IPS DF 4.7 (cell line): Measurements from ENCODE around the gene SNTB2.

ENCODE experiments used
- DNase-seq: peaks from one replicate; pipeline ENCODE4 v3.0.0-alpha.2; 2013; ENCODE audit warnings: low spot score; ENCODE audit errors: extremely low read depth

SNTB2 gene

DNA sequence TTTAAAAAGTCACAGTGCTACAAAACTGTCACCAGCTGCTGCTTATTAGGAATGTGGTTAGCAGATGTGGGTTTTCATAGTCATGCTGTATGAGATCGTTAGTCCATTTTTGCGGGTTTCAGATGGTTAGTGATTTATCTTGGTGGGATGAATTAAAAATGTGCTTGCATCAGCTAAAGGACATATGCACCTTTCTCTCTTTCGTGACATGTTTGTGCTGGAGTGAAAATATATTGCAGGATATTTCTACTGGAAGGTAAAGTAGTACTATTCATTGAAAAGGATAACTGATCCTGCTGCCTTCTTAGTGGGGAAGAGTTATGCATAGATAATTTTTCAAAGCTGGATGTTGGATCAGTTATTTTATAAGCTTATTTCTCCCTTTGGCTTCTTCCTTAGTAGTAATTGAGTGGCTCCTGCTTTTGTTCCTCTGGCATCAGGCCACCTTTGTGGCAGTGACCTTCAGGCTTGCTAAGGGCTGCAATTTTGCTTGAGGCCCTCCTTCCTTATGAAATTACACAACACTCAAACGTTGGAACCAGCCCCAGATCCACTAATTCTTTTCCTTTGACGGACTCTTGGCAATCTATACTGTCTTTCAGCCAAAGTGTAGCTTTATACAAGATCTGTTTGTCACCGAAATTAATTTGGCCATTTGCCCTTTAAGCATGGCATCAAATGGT is 7.5 kb upstream of the SNTB2 start:
- DNase-seq: no peak

DNA sequence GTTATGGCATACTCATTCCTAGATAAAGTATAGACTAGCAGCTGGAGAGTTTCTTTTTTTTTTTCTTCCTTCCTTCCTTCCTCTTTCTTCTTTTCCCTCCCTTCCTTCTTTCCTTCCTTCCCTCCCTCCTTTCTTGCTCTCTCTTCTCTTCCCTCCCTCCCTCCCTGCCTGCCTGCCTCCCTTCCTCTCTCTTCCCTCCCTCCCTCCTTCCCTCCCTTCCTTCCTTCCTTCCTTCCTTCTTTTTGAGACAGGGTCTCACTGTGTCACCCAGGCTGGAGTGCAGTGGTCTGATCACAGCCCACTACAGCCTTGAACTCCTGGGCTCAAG is 7.0 kb upstream of the SNTB2 start:
- no peak for DNase-seq

DNA sequence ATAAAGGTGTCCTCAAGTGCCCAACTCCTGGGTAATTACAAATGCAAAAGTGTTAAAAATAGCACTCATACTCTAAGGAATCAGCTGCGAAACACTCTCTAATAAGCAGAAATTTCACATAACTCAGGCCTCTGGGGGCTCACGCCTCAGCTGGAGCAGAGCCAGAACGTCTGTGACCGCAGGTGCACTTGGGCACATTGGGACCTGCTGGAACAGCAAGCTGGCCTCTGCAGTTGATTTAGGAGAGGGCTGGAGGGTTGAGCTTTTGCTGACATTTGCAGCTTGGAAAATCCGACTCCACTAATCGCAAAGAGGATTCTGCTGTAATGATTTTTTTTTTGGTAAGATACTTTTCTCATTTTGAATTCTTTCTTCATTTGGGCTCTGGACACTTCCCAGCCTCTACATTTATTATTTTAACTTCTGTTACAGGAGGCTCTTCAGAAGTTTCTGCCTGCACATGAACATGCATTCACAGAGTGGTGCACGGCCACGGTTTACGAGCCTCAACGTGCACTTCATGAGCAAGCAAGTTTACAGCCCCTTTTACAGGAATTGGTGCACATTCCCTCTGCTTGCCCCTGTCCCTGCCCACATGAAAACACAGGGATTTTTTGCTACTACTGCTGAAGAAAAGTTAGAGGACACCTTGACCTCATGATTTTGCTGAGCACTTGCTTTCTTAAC is 4.1 kb upstream of the SNTB2 start:
- DNase-seq: no peak

DNA sequence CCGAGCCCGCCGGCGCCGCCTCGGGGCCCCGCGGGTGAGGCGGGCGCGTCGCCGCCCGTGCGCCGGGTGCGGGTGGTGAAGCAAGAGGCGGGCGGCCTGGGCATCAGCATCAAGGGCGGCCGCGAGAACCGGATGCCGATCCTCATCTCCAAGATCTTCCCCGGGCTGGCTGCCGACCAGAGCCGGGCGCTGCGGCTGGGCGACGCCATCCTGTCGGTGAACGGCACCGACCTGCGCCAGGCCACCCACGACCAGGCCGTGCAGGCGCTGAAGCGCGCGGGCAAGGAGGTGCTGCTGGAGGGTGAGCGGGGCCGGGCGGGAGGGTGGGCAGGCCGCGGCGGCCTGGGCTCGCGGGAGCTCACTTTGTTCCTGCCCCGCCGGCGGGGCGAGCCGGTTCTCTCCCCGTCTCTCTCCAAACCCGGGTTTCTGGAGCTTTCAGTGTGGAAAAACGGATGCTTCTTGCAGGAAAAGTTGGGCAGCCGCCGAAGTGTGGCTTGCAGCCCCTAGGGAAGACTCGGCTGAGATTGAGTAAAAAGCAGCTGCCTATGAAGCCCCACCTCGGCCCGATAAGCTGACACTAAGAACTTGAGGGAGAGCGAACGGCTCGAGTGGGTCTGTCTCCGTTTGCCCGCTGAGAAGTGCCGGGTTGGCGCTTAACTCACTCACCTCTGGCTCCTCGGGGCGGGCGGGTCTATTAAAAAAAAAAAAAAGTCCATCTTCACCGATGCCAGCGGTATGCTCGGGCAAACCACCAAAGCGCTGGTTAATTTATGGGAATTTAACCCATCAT is 677 bp downstream of the SNTB2 start:
- no peak for DNase-seq

DNA sequence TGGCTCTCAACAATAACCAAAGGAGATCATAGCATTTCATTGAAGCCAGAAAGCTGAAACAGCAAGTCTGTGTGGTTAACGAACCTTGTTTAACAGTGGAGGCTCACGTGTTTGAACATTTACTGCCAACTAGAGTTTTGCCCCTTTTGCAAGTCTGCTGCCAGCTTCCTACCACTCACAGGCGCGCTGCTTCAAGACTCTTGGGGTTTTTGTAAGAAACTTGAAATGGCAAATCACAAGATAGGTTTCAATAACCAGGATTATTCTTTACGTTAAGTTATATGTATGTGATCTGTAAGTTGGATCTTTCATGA is 1.2 kb downstream of the SNTB2 start:
- DNase-seq: no peak

DNA sequence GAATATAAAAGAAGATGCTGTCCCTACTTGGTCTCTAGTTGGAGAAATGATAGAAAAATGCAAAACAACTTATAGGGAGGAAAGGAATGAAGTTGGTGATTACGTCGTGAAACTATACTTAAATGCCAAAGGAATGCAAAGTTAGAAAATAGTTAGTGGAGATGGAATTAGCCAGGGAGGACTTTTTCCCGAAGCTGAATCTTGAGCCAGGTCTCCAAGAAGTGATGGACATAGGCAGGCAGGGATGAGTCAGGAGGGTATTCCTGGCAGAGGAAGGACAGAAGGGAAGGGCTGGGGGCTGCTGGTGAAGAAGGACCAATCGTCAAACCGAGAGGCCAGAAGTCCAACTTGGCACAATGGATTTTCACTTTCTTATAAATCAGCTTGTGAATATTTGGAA is 1.8 kb downstream of the SNTB2 start:
- DNase-seq: no peak

DNA sequence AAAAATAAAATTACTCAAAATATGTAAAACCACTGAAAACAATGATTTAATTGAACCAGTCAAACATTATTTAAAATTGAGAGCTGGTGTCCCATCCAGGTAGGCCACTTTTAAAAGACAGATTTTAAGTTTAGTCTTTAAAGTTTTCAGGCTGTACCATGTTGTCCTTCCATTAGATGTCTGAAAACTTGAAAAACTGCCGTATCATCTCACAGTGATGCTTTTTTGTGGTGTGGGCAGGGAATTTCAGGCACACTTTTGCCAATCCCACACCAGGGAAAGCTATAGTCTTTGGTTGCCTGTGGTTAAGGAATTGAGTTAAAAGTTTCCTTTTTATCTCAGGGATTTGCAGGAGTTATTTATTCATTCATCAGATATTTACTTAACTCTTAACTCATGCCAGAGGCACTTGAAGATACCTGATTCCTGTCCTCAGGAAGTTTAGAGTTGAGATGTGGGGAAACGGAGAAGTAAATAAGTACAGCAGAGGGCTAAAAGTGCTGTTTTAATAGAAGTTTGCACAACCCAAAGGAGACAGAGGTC is 3.2 kb downstream of the SNTB2 start:
- DNase-seq: no peak

DNA sequence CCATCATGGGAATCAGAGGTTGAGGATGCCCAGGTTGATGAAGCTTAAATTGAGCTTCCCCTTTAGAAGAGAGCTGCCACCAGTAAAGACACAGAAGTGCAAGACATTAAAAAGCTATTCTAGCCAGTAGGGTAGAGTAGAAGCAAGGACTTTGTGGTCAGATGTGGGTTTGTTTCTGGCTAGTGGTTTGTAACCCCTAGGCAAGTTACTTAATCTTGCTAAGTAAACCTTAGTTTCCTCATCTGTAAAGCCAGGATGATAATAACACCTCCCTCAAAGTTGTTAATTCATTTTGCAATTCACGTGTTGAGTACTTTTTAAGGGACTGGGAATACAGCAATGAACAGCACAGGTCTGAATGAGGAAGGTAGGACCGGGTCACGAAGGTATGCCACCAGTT is 3.6 kb downstream of the SNTB2 start:
- no peak for DNase-seq

DNA sequence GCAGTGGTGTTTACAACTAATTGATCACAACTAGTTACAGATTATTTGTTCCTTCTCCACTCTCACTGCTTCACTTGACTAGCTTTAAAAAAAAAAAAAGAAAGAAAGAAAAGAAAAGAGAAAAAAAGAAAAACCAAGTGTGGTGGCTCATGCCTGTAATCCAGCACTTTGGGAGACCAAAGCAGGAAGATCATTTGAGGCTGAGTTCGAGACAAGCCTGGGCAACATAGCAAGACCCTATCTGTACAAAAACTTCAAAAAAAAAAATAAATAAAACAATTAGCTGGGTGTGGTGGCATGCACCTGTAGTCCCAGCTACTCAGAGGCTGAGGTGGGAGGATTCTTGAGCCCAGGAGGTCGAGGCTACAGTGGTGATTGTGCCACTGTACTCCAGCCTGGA is 4.2 kb downstream of the SNTB2 start:
- DNase-seq: no peak

DNA sequence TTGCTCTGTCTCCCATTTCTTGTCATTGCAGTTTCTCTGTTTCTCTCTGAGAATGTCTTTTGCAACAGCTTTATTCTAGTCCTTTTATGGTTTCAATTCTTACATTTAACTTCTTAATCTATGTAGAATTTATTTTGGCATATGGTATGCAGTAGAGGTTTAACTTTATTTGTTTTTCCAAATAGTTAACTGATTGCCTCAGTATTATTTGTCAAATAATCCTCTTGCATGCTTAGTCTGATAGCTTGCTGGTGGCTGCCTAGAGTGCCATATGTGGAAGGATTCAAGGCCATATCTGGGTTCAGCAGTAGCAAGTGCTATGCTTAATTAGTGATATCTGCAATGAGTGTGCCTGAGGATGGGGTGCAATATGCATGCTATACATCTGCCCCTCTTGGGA is 6.9 kb downstream of the SNTB2 start:
- no peak for DNase-seq

DNA sequence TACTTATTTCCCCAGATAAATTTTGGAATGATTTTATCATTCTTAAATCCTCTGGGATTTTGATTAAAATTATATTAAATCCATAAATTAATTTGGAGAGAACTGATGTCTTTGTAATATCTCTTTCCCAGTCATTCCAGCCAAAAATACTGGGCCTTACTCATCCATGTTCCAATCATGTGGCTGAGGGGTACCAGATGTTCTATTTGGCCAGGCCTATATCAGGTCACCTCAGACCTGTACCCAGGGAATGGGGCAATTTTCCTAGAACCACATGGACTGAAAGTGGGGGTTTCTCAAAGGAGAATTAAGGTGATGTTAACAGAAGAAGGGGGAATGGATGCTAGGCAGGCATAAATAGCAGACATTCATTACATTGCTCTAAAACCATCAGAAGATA is 7.5 kb downstream of the SNTB2 start:
- no peak for DNase-seq

DNA sequence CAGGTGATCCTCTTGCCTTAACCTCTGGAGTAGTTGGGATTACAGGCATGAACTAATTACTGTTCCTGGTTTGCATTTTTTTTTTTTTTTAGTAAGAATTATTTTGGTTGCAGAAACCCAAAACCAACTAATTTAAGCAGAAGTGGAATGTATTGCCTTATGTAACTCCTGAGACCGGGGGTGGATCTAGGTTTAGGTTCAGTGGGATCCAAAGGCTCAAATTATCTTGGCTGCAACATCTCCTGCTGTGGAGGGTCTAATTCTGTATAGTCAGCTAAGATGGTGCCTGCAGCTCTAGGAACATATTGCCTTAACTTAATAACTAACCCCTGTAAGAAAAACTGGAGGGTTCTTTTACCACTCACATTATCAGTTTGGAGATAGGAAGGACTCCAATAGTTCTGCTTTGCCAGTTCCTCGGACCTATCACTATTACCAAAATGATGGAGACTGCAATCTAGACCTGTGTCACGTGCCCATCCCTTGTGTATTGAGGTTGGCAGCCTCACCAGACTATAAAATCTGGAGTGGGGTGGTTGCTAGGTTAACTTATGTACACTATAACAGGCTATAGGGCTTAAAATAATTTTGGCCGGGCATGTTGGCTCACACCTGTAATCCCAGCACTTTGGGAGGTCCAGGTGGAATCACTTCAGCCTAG is 8.5 kb downstream of the SNTB2 start:
- no peak for DNase-seq

DNA sequence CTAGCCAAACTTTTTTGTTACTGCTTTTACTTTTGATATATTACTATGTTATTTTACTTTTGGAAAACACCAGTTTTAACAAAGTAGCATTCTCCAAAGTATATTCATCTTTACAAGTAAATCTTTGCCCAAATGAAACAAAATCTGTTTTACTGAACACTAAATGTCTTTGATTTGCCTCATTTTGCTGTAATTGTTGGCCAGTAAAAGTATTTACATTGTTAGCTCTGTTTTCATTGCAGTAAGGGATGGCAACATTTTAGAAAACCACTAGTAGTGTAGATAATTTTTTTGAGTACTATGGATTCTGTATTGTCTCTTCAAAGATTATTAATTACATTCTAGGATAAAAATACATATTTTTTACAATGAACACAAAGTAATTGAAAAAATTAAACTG is 10.6 kb downstream of the SNTB2 start:
- no peak for DNase-seq

DNA sequence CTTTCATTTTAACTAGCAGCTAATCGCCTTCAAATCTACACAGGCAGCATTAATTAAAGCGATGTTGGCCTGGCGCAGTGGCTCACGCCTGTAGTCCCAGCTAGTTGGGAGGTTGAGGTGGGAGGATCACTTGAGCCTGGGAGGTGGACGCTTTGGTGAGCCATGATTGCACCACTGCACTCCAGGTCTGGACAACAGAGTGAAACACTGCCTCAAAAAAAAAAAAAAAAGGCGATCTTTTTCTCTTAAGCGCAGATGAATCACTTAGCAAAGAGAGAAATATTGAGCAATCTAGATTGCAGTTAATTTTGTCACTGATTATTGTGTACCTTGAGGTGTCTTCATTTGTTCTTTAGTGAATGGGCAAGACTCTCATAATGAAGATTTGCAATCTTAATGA is 12.4 kb downstream of the SNTB2 start:
- DNase-seq: no peak

DNA sequence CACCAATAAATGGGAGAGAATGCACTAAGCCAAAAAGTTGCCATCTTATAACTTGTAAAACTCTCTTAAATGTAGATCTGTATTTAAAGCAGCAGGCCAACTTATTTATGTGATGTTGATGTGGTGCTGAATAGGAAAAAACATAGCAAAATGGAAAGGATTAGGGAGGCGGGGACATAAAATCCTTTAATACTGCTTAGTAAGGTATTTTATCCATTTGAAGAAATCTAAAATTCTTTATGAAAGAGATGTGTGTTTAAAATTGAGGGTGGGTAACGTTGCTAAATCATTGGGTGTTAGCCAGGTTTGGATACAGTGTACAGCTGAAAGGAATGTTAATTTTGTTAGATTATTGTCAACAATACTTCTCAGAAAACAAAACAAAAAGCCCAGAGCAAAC is 14.3 kb downstream of the SNTB2 start:
- no peak for DNase-seq

DNA sequence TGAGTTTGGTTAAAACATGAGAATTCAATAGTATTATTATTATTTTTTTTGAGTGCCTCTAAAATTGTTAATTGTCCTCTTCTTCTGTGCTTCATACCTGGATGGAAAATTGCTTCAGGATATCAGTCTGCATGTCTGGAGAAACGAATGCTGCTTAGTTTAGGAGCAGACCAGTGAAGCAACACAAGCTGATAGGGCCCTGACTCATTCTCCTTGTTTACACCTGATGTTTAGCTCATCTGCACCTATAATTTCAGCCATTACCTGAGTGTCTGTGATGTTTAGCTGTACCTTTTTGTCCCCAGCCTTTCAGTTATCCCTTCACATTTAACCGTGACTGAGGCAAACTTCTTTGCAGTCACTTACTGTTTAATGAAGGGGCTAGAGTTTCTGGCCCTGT is 14.8 kb downstream of the SNTB2 start:
- no peak for DNase-seq

DNA sequence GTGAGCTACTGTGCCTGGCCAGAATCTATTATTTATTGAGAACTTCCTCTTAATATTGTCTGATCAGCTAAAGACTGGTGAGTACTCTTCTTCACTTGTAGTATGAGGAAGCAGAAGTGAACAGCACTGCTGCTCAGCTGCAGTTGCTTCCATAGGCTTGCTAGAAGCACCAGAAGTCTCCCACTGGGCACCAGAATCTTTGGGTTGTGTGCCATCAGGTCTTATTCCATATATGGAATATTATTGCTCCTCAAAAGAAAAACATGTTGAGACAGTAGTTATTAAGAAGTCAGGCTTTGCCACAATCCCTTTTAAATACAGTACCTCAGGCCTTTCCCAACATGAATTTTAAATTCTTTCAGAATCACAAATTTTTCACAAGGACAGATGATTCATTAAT is 17.2 kb downstream of the SNTB2 start:
- DNase-seq: no peak

DNA sequence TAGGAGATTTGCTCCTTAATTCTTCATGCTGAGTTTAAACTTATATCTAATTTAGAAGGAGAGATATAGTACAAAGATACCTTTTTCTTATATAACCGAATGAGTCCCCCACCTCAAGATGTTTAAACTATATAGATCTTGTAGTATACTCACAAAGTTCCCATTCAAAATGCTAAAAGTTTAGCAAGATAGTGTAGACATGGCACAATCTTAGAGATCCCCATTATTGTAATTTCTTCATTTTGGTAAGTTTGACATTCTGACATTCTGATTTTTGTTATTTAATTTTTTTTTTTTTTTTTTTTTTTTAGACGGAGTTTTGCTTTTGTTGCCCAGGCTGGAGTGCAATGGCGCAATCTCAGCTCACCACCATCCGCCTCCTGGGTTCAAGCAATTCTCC is 22.8 kb downstream of the SNTB2 start:
- no peak for DNase-seq

DNA sequence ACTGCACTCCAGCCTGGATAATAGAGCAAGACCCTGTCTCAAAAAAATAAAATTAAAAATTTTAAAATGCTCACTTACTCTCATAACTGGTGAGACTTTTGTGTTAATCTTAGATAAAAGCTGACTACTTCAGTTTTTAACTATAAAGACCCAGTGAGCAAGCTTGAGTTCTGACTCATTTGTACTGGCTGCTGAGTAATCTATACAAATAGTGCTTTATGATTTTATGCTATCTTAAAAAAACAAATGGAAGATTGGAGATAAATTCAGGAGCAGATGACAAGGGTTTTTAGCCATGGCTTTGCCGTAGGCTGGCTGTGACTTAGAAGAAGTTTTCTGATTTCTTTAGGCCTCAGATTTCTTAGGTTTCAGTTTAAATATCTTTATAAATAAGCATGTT is 30.5 kb downstream of the SNTB2 start:
- DNase-seq: no peak

DNA sequence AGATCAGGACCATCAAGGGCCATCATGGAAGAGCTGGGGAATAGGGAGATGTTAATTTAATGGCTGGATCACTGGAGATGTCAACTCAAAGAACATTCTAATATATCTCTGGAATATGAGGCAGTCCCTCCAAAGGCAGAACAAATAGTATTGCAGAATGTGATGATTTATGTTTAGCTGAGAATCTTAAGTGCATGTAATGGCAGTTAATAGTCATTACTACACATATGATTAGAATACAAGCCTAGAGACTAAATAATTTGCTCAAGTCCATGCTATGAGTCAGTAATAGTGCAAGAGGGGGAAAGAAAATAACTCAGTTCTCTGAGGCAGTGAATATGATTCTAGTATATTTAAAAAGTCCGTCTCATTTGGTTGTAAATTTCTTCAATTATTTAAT is 32.3 kb downstream of the SNTB2 start:
- DNase-seq: no peak

DNA sequence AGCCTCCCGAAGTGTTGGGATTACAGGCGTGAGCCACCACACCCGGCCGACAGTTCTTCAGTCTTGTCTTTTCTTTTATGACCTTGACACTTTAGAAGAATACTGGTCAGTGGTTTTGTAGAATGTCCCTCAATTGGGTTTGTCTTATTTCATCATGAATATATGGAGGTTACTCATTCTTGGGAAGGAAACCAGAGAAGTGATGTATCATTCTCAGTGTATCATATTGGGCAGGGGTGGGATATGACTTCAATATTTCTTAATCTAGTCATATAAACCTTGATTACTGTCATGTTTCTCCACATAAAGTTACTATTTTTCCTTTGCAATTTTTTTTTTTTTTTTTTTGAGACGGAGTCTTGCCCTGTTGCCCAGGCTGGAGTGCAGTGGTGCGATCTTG is 36.9 kb downstream of the SNTB2 start:
- DNase-seq: no peak

DNA sequence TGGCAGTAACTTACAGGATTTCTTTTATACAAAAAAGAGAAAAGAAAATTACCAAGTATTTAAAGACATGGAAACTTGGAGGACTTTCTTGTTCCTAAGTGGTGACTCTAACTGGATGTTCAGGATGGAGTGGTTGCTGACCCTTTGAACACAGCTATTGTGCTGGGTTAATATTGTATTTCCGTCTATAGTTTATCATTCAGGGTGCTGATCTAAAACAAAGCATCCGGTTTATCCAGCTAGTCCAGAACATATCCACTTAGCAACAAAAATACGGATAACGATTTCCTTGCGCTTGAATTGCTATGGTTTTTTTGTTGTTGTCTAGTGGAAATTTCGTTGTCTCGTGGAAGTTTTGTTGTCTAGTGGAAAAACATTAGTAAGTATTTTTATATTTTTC is 38.2 kb downstream of the SNTB2 start:
- DNase-seq: no peak
